ENCODE data around the gene DDX5.
A peak's percentile ranks its signal among the peaks of the same experiment; 100 is the strongest.
"Not testable (repeated sequence)": the region's sequence is repeated elsewhere in the genome, so short reads cannot be mapped to it uniquely, and the experiment has no call there.

The DDX5 gene

GRCh38 chr17:64497565-64498035, 8.5 kb downstream of the DDX5 start:
- TF ChIP-seq CTCF (IDR thresholded peaks at IDR 0.05; ENCODE audit: extremely low read depth, insufficient read depth, missing control alignments): no peak
- in situ Hi-C loops (cut with MboI; ENCODE audit: low pct_unique_long_range_greater_than_20kb, low sequenced_read_pairs, unreplicated experiment): no loop called here
- DNase-seq (ENCODE audit: low spot score): no peak

- peak; percentile 89 for DNase-seq (ENCODE audit: low spot score)
- in situ Hi-C loops (cut with MboI; ENCODE audit: low pct_unique_long_range_greater_than_20kb, low sequenced_read_pairs, unreplicated experiment): no loop called here
- peak; percentile 54 for TF ChIP-seq CTCF (IDR thresholded peaks at IDR 0.05; ENCODE audit: extremely low read depth, insufficient read depth, missing control alignments)
Observed at GRCh38 chr17:64496786-64497564, 9.1 kb downstream of the DDX5 start, which contains the start of gene POLG2. Gene POLG2 (minus strand): TSS chr17:64497054. CDS start chr17:64496968, 86 bp downstream.

- in situ Hi-C loops (cut with MboI; ENCODE audit: low pct_unique_long_range_greater_than_20kb, low sequenced_read_pairs, unreplicated experiment): no loop called here
- DNase-seq (ENCODE audit: low spot score): no peak
- no peak for TF ChIP-seq CTCF (IDR thresholded peaks at IDR 0.05; ENCODE audit: extremely low read depth, insufficient read depth, missing control alignments)
Observed at GRCh38 chr17:64496348-64496785, 9.7 kb downstream of the DDX5 start.

DNA sequence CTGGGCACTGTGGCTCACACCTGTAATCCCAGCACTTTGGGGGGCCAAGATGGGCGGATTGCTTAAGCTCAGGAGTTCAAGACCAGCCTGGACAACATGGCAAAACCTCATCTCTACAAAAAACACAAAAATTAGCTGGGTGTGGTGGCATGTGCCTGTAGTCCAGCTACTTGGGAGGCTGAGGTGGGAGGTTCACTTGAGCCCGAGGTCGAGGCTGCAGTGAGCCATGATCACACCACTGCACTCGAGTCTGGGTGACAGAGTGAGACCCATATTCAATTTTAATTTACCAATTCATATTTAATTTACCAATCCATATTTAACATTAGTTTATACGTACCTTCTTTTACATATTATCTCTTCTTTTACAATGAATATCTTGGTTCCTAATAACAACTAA, 10.8 kb downstream of the DDX5 start:
- in situ Hi-C loops (cut with MboI; ENCODE audit: low pct_unique_long_range_greater_than_20kb, low sequenced_read_pairs, unreplicated experiment); DNase-seq (ENCODE audit: low spot score): not testable (repeated sequence)

- in situ Hi-C loops (cut with MboI; ENCODE audit: low pct_unique_long_range_greater_than_20kb, low sequenced_read_pairs, unreplicated experiment): no loop called here
- TF ChIP-seq CTCF (IDR thresholded peaks at IDR 0.05; ENCODE audit: extremely low read depth, insufficient read depth, missing control alignments): no peak
- DNase-seq (ENCODE audit: low spot score): no peak
Observed at GRCh38 chr17:64494121-64494520, 12.0 kb downstream of the DDX5 start.

- in situ Hi-C loops (cut with MboI; ENCODE audit: low pct_unique_long_range_greater_than_20kb, low sequenced_read_pairs, unreplicated experiment): no loop called here
- no peak for DNase-seq (ENCODE audit: low spot score)
- TF ChIP-seq CTCF (IDR thresholded peaks at IDR 0.05; ENCODE audit: extremely low read depth, insufficient read depth, missing control alignments): peak; percentile 3
Observed at GRCh38 chr17:64492481-64493109, 13.5 kb downstream of the DDX5 start.

- no peak for TF ChIP-seq CTCF (IDR thresholded peaks at IDR 0.05; ENCODE audit: extremely low read depth, insufficient read depth, missing control alignments)
- in situ Hi-C loops (cut with MboI; ENCODE audit: low pct_unique_long_range_greater_than_20kb, low sequenced_read_pairs, unreplicated experiment): no loop called here
- no peak for DNase-seq (ENCODE audit: low spot score)
Observed at GRCh38 chr17:64491994-64492393, 14.1 kb downstream of the DDX5 start.
